GM19397 (cell line): ENCODE data around the gene SCGB1C1.
A peak's percentile ranks its signal among the peaks of the same experiment; 100 is the strongest.
"Not testable (repeated sequence)": the region's sequence is repeated elsewhere in the genome, so short reads cannot be mapped to it uniquely, and the experiment has no call there.

Experiments used
- ATAC-seq: cut with Tn5 transposase; IDR thresholded peaks from one replicate; pipeline ENCODE4 v1.9.1; 2021; ENCODE audit warnings: mild to moderate bottlenecking, moderate library complexity; ENCODE audit not compliant: unreplicated experiment

The SCGB1C1 gene

DNA sequence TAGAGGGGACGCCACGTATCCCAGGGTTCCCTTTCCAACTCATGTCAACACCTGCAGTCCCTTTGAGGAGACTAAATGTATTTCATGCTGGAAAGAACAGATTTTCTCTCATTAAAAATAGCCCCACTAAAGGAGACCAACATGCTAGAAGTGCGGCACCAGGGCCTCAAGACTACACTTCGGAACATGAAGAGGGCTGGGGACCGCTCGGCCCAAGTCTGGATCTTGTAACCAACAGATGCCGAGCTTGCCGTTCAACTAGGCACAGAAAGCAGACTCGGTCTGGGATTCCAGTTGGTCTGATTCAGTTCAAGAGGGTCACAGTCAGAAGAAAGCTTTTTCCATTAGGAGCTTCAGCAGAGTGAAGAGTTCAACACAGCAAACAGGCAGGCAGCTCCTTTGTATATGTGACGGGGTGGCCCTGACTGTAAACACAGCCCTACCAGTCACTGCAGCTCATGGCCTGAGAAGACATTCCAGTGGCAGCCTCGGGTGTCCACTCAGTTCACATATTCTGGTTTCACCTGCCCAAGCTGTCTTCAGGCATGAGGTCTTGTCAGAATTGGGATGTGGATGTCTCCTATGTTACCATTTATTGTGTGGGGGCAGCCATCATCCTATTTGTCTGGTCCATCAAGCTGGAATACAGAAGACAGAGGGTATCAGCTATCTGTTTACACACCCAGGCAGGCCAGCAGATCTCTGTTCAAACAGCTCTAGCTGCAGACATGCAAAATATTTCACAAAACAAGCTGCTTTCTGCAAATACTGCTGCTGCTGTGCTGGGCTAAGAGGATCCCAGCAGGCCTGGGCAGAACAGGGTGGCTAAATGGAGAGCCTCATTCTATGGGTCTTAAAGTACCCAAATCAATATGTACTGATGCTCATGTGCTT lies 23.4 kb downstream of the SCGB1C1 start:
- ATAC-seq, result no peak

DNA sequence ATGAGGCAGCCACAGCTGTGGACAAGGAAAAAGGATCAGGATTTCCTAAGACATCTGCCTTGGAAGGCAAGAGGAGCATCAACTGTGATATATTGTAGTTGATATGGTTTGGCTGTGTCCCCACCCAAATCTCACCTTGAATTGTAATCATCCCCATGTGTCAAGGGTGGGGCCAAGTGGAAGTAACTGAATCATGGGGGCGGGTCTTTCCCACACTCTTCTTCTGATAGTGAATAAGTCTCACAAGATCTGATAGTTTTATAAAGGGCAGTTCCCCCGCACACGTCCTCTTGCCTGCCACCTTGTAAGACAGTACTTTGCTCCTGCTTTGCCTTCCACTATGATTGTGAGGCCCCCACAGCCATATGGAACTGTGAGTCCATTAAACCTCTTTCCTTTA lies 24.8 kb downstream of the SCGB1C1 start:
- no peak for ATAC-seq

DNA sequence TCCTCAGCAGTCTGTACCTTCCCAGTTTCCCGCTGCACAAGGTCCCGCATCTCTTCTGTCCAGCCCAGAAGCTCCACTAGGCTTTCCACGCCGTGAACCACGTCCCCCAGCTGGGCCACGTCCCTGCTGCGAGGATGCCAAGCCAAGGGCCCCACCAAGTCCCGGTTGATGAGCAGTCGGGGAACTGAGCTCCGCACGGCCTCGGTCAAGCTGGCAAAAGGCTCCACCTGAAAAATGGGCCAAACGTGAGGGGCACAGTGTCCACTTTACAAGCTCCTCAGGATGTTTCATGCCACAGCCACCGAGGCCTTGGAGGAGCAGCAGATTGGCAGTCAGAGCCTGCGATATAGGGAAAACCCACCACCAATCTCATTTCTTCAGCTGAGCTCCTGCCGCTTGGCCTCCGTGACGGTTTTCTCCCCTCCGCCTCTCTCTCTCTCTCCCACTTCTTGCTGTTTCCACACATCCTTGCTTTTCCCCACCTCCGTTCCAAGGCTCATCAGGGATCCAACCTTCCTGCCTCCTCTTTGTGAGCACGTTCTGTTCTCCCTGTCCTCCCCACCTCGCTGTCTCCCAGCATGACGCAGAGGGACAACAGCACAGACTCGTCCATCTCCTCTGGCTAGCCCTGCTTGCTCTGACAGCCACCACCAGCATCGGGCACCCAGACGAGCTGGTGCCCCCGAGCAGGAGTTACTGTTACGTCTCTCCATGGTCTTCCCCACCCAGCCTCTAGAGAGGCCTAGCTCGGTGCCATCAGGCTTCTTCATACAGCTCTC lies 26.1 kb downstream of the SCGB1C1 start:
- no peak for ATAC-seq

DNA sequence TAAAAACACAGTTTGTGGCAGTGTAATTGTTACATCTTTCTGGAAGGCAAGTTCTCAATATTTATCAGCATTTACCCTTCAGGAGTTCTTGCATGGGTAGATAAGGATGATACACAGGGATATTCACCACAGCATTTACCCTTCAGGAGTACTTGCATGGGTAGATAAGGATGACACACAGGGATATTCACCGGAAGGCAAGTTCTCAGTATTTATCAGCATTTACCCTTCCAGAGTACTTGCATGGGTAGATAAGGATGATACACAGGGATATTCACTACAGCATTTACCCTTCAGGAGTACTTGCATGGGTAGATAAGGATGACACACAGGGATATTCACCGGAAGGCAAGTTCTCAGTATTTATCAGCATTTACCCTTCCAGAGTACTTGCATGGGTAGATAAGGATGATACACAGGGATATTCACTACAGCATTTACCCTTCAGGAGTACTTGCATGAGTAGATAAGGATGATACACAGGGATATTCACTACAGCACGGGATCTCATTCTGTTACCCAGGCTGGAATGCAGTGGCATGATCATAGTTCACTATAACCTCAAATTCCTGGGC lies 27.9 kb downstream of the SCGB1C1 start:
- not testable (repeated sequence) for ATAC-seq

DNA sequence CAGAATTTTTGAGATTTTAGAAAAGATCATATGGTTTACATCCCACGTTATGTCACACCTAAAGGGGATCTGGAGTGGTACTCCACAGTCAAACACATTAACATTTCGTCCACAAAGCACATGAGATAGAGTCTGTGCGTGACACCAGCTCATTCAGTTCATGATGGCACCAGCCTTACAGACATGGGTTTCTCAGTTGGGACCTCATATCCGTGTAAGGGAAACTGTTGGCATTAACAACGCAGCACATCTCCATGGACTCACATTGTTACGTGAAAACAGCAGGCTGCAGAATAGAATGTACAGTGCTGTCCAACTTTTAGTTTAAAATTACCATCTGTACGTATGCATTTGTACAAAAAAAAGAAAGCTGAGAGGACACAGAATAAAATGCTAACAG lies 28.7 kb downstream of the SCGB1C1 start:
- ATAC-seq, result no peak

DNA sequence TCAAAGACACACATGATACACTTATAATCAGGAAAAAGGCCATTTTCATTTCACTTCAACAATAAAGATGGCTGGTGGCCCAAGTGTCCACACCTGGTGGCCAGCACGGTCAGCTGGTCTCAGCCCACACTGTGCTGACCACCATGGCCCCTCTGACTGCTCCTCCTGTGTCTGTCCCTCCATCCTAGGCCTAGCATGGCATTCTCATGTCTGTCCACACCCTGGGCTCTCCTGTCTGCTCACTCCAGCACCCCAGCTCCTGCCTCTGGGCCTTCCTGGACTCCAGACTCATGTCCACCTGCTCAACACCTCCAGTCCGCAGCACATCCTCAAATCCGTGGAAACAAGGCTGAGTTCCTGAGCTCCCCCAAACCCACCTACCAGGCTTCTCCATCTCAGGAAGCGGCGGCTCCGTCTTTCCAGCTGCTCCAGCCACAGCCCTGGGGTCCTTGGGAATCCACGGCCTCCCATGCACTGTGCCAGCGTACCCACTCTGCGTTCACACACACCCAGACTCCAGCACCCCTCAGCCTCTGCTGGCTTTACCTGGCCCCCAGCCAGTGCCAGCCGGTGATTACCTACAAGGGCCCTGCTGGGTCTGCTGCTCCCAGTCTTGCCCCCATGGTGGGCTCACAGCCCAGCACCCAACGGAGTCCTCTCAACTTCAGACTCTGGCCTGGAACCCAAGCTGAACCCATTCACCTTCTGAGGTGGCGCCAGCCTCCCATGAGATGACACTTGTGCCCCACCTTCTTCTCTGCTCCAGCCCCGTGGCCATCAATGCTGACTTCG lies 29.3 kb downstream of the SCGB1C1 start:
- no peak for ATAC-seq

DNA sequence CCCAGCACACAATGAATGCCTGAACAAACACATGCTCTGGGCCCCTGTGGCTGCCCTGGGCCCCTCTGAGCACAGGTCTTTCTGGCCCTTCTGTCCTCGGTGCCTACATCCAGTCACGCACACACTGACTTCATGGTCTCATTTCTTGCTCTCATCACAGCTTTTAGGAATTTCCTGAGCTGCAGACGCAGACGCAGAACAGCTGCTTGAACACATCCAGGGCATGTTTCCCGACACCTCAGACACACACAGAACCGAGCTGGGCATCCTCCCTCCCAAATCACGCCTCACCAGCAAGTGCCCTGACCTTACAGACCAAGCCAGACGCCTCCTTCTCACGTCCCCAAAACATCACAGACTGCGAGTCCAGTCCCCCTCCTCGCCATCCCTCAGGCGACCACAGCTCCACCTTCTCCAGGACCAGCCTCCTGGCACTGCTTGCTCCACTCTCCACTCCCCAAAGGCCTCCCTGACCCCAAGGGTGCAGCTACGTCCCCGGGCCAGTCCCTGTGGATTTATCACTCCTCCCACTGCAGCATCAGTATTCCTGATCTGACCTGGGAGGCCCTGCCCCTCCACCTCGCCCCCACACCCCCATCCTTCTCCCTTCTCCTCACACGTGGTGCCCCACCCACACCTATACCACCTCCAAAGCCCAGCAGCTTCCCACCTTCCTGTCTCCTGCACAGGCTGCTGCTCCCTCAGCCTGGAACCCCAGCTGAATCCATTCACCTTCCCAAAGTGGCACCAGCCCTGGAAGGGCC lies 30.3 kb downstream of the SCGB1C1 start:
- no peak for ATAC-seq

DNA sequence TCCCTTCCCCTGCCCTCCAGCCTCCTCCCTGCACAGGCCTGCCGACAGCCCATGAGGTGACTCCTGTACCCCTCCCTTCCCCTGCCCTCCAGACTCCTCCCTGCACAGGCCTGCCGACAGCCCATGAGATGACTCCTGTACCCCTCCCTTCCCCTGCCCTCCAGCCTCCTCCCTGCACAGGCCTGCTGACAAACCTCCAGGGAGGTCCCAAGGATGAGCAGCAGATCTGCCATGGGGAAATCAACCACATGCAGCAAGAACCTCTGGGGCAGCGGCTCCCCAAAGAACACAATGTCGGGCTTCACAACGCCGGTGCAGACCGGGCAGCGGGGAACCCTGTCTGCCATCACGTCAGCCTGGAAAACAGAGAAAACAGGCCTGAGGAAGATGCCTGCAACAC lies 31.0 kb downstream of the SCGB1C1 start:
- no peak for ATAC-seq

DNA sequence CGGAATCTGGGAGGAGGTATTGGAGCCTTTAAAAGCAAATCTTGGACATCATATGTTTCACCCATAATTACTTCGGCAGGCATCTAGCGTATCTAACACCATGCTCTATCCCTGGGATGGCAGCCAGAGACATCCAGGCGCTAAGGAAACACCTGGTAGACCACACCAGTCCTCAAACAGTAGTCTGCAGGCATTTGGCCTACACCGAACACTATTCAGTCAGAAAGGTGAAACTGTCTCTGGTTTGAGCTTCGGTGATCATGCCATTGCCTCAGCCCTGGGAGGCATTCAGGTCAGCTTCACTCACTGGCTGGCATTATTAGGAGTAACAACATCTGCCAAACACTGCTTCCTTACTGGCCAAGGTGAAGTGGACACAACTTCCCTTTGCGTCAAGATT lies 31.5 kb downstream of the SCGB1C1 start:
- ATAC-seq, result no peak

DNA sequence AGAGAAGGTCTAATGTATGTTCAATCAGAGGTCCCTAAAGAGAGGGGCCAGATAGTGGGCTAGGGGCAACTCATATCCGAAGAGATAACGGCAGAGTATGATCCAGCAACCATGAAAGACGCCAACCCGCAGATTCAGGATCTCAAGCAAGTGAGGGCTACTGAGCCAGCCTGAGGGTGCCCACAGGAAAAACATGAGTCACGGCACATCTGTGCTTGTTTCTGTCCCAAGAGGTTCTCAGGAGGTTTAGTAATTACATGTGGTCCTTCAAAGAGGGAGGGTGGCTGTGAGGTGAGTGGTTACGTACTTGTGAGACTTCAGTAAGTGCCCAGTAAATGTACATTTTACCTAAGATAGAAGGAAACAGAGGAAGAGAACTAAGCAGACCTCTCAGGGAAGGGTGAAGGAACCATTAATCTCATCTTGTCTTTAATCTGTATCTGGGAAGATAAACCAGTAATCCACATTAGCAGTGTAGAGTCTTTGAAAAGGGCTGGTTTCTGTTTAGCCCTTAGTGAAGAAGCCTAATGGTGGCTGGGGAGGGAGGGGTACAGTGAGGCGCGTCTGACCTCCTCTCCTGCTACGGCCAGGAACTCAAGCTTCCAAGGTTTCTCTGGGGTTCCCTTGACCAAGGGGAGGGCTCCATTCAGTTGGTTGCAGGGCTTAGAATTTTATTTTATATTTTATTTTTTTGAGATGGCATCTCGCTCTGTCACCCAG lies 33.0 kb downstream of the SCGB1C1 start:
- ATAC-seq, result no peak

DNA sequence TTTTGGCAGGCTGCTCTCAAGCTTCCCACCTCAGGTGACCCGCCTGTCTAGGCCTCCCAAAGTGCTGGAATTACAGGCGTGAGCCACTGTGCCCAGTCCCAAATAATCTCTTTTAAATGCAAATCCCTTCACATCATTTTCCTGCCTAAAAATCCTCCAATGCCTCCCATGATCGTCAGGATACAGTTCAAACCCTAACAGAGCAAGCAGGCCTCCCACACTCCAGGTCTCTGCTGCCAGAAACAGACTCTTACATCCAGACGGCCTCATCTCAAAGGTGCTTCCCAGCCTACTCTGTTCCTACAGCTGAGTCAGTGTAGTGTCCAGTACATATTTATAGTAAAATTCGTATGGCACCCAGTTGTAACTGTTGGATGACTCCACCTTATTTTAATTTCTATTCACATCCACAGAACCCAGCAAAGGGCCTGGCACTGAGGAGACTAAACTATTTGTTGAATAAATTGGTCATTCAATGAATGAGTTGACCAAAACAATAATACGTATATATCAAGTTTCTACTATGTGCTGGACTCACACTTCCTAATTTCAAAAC lies 35.0 kb downstream of the SCGB1C1 start:
- ATAC-seq, result no peak

DNA sequence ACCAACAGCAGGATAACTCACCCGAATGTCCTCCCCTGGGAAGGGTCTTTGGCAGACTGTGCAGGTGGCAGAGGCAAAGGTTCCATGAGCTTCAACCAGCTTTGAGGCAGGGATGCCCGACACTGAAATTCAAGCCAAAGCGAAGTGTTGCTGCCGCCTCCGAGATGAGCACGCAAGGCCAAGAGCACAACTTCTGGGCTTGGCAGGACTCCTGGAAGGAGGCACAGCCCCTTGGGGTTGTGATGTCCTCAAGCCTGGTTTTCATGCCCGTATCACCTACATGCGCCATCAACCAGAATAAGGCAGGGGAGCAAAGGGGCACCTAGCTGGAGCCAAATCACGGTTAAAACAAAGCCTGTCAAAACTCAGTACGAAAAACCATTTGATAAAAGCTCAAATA lies 37.6 kb downstream of the SCGB1C1 start:
- no peak for ATAC-seq

DNA sequence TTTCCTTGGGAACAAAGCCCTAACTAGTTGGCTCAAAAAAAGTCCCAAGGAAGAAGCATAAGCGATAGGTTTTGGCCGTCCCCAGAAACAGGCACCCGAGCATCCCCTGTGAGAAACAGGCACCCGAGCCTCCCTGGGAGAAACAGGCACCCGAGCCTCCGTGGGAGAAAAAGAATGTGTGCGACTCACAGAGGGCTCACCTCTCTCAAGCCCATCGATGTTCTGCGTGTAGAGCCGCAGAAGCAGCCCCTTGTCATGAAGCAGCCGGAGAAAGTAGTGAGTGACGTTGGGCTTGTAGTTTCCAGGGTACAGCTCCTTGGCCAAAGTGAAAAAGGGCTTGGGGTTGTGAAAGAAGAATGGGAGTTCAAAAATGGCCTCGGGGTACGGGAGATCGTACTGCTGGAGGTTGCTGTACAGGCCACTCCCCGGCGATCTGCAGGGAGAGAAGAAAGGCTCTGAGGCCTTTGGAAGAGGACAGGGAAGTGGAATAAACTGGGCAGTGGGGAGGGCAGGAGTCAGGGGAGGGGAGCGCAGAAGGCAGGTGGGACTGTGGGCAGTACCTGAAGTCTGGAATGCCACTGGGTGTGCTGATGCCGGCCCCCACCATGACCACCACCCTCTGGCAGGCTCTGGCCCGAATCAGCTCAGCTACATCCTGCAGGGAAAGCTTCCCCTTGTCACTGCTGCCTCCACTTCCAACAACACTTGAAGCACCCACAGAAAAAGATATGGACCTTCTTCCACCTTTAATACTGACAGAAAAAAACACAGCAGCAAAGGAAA lies 40.1 kb downstream of the SCGB1C1 start:
- no peak for ATAC-seq

DNA sequence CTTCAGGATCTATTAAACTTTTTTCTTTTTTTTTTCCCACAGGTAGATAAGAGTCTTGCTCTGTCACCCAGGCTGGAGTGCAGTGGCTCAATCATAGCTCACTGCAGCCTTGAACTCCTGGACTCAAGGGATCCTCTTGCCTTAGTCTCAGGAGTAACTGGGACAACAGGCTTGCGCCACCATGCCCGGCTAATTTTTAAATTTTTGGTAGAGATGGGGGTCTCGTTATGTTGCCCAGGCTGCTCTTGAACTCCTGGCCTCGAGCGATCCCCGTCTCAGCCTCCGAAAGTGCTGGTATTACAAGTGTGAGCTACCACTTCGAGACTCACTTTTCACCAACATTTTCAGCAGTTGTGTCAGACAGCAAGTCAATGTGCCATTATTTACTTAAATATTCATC lies 42.3 kb downstream of the SCGB1C1 start:
- ATAC-seq, result no peak

DNA sequence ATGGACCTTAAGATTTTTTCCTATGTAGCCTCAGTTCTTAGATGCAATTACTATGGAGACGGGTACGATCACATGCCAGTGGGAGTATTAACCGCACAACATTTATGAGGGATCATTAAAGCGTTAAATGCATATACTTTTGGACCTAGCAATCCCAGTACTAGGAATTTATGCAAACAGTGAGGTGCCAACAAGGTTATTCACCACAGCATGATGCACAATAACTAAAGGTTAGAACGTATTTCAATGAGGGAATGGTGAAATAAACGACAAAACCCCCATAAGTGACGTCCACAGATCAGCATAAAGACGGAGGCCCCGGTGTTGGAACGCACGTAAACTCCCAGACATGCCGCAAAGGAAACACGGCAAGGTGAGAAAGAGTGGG lies 42.7 kb downstream of the SCGB1C1 start:
- ATAC-seq, result peak; percentile 3

DNA sequence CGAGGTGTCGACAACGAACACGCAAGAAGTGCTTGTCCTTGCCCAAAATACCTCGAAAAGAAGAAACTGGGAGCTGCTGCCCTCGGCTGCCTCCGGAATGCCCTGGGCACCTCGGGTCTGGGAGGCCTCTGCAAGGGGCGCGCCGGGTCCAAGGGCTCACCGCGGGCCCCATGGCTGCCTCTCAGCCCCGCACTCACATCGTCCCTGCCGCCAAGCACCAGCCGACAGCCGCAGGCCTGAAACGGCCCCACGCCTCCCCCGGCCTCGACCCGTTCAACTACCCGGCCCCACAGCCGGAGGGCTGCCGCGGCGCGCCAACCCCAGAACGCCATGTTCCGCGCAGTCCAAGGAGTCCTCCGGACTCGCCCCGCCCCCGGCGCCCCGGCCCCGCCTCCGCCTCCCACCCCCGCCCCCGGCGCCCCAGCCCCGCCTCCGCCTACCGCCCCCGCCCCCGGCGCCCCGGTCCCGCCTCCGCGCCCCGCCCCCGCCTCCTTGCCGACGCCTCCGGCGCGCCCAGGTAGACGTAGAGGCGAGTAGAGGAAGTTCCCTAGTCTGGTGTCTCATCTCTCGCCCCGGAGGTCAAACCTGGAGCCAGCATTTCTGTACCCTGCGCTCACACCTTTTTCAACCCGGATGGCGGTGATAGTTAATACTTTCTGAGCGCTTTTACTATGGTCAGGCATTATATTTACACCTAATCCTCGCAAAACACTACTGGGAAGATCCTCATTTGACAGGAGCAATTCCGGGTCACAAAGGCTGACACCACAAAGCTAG lies 43.3 kb downstream of the SCGB1C1 start, which contains the start of gene SIRT3:
TSS of gene SIRT3 (minus strand) at position 346 of the 777 bp plus-strand sequence. CDS start at position 332, 14 bp downstream.
- ATAC-seq, result peak; percentile 75
